K562 (cell line): ENCODE measurements around the gene CACNB1. TPM values are rescaled to one million over a fixed set of nuclear protein-coding genes. Genes with fewer than 3 reads are reported as not detected.
A peak's percentile ranks its signal among the peaks of the same experiment; 100 is the strongest.

Experiments
- CHD4 ChIP-seq: fragments of 200-600 bp; sonication (generic); IDR thresholded peaks from 3 replicates; pipeline ENCODE4 v1.6.1; 2012; ENCODE audit warnings: low read depth, mild to moderate bottlenecking, mixed read lengths, low read length, inconsistent platforms; ENCODE audit not compliant: insufficient read depth, insufficient replicate concordance, poor library complexity, severe bottlenecking
- DPF2 ChIP-seq: fragments of 450-650 bp; IDR thresholded peaks from 2 replicates; pipeline ENCODE4 v1.6.1; 2016
- FOS ChIP-seq: IDR thresholded peaks from 3 replicates; pipeline ENCODE4 v1.6.1; 2011; ENCODE audit not compliant: insufficient read length; ENCODE audit errors: extremely low read depth
- FOXA3 ChIP-seq, 2 experiments: fragments of 450-650 bp in 1 of 2; sonication (generic) in 1 of 2; formaldehyde crosslinking; IDR thresholded peaks in 1 of 2; conservative IDR thresholded peaks in 1 of 2; 2 replicates each; pipeline versions ENCODE4 v1.4.0 to v1.8.0; 2020 to 2022; ENCODE audit warnings: mild to moderate bottlenecking in 2 of 2, missing genetic modification reagents in 1 of 2
- HDAC8 ChIP-seq: fragments of 450-650 bp; IDR thresholded peaks from 2 replicates; pipeline ENCODE4 v1.6.1; 2016; ENCODE audit warnings: mild to moderate bottlenecking, missing genetic modification characterization, moderate library complexity, missing compliant biosample characterization
- ILK ChIP-seq: fragments of 450-650 bp; IDR thresholded peaks from 2 replicates; pipeline ENCODE4 v1.6.1; 2016; ENCODE audit warnings: missing genetic modification characterization, low read depth, mild to moderate bottlenecking, missing compliant biosample characterization, moderate library complexity, borderline replicate concordance
- MBD2 ChIP-seq: sonication (generic); IDR thresholded peaks from 2 replicates; pipeline ENCODE4 v1.6.1; 2016; ENCODE audit warnings: low read depth, borderline replicate concordance
- POLR2AphosphoS2 ChIP-seq: IDR thresholded peaks from 2 replicates; pipeline ENCODE4 v1.6.1; 2012; ENCODE audit warnings: low read length, improper control_type of control experiment
- SNIP1 ChIP-seq: fragments of 450-650 bp; IDR thresholded peaks from 2 replicates; pipeline ENCODE4 v1.7.1; 2017; ENCODE audit warnings: low read depth, mild to moderate bottlenecking
- ZNF274 ChIP-seq: IDR thresholded peaks from 2 replicates; pipeline ENCODE4 v1.6.1; 2011; ENCODE audit warnings: low read depth, mild to moderate bottlenecking, low read length, moderate library complexity, borderline replicate concordance
- ZNF584 ChIP-seq: fragments of 200-800 bp; sonication (Bioruptor generic); IDR thresholded peaks from 2 replicates; pipeline ENCODE4 v1.6.1; 2016; ENCODE audit warnings: low read depth, mild to moderate bottlenecking, missing genetic modification characterization, missing compliant biosample characterization
- polyA plus RNA-seq, 8 experiments: library from polyadenylated mRNA; depleted of rRNA in 4 of 8; stranded (reverse) in 5 of 8; unstranded in 3 of 8; fragments of >200 nt; fragmentation: Nextera tagmentation in 2 of 8; fragmentation: Illumina TruSeq in 1 of 8; extraction: Ambion mirVana in 2 of 8; extraction: Trizol in 1 of 8; gene quantifications; 2 replicates each; pipeline versions ENCODE4 v1.2.1 to v1.2.3, GENCODE V29; 2011 to 2014; ENCODE audit warnings: inconsistent platforms in 1 of 8, missing spikeins in 1 of 8
- total RNA-seq, 7 experiments: library from RNA; depleted of rRNA in 6 of 7; stranded (reverse); fragments of >200 nt in 6 of 7; fragmentation: Illumina TruSeq in 2 of 7; extraction: Trizol in 2 of 7; gene quantifications; 2 replicates each; pipeline versions ENCODE4 v1.2.1 to v1.2.3, GENCODE V29; 2011 to 2021; ENCODE audit warnings: low replicate concordance in 1 of 7
- TF ChIP-seq, protein P1 (sequence below): IDR thresholded peaks from 2 replicates; pipeline ENCODE4 v1.6.1; 2011; ENCODE audit warnings: borderline replicate concordance, low read depth, mild to moderate bottlenecking, moderate library complexity, low read length; ENCODE audit not compliant: insufficient read depth, poor library complexity, severe bottlenecking
- TF ChIP-seq, protein P2 (sequence below), 2 experiments: IDR thresholded peaks; 2 replicates each; pipeline ENCODE4 v1.6.1; 2012; ENCODE audit warnings: improper control_type of control experiment in 2 of 2, low read depth in 2 of 2, low read length in 2 of 2, borderline replicate concordance in 1 of 2
- TF ChIP-seq, protein P3 (sequence below): sonication (generic); formaldehyde crosslinking; IDR thresholded peaks from 2 replicates; pipeline ENCODE4 v1.9.0; 2022; ENCODE audit warnings: mild to moderate bottlenecking, missing genetic modification reagents
- TF ChIP-seq, protein P4 (sequence below): fragments of 450-650 bp; IDR thresholded peaks from 2 replicates; pipeline ENCODE4 v1.7.1; 2018; ENCODE audit warnings: mild to moderate bottlenecking, low read depth; ENCODE audit not compliant: partially characterized antibody
- TF ChIP-seq, protein P5 (sequence below): fragments of 450-650 bp; IDR thresholded peaks from 2 replicates; pipeline ENCODE4 v1.6.1; 2018; ENCODE audit not compliant: partially characterized antibody

CACNB1 gene
- total and polyA plus RNA-seq, 9 of the 15 experiments (the other 6 are each of a cell fraction or from before 2014, with no cell fraction given), result 0.08 to 7.4 (median 3.0) TPM

DNA sequence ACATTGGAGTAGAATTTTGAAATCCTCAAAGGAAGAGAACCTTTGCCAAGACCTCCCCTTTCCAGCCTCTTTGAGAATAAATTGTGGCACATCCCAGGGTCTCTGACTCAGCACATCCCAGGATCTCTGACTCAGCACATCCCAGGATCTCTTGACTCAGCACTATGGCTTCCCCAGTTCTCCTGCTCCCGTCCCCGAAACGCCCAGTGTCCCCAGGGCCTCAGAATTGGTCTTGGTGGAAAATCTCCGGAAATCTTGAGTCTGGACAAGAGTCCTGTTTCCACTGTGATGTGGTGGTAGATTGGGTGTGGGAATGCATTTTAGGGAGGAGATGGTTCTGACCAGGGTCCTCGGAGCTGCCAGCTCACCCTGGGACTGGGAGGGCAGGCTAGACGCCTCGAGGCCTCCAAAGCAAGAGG lies 65.3 kb downstream of the CACNB1 start (continued):
- TF ChIP-seq ZNF274, result no peak
- 0 out of 2 replicates have a peak, but pooled peaks have one; percentile 18 for TF ChIP-seq DPF2
- TF ChIP-seq CHD4, result no peak
- TF ChIP-seq, protein P1, sequence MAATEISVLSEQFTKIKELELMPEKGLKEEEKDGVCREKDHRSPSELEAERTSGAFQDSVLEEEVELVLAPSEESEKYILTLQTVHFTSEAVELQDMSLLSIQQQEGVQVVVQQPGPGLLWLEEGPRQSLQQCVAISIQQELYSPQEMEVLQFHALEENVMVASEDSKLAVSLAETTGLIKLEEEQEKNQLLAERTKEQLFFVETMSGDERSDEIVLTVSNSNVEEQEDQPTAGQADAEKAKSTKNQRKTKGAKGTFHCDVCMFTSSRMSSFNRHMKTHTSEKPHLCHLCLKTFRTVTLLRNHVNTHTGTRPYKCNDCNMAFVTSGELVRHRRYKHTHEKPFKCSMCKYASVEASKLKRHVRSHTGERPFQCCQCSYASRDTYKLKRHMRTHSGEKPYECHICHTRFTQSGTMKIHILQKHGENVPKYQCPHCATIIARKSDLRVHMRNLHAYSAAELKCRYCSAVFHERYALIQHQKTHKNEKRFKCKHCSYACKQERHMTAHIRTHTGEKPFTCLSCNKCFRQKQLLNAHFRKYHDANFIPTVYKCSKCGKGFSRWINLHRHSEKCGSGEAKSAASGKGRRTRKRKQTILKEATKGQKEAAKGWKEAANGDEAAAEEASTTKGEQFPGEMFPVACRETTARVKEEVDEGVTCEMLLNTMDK, result no peak
- TF ChIP-seq, protein P2, sequence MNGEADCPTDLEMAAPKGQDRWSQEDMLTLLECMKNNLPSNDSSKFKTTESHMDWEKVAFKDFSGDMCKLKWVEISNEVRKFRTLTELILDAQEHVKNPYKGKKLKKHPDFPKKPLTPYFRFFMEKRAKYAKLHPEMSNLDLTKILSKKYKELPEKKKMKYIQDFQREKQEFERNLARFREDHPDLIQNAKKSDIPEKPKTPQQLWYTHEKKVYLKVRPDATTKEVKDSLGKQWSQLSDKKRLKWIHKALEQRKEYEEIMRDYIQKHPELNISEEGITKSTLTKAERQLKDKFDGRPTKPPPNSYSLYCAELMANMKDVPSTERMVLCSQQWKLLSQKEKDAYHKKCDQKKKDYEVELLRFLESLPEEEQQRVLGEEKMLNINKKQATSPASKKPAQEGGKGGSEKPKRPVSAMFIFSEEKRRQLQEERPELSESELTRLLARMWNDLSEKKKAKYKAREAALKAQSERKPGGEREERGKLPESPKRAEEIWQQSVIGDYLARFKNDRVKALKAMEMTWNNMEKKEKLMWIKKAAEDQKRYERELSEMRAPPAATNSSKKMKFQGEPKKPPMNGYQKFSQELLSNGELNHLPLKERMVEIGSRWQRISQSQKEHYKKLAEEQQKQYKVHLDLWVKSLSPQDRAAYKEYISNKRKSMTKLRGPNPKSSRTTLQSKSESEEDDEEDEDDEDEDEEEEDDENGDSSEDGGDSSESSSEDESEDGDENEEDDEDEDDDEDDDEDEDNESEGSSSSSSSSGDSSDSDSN (IDR thresholded peaks at IDR 0.05; ENCODE audit: borderline replicate concordance in 1 of 2, low read depth in 2 of 2, low read length in 2 of 2), result no peak
- TF ChIP-seq, protein P3, sequence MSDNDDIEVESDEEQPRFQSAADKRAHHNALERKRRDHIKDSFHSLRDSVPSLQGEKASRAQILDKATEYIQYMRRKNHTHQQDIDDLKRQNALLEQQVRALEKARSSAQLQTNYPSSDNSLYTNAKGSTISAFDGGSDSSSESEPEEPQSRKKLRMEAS (CRISPR knock-in tag), result no peak
- no peak for TF ChIP-seq FOS
- no peak for TF ChIP-seq POLR2AphosphoS2
- TF ChIP-seq HDAC8 (tag), result no peak
- no peak for TF ChIP-seq FOXA3 (CRISPR knock-in tag; conservative IDR thresholded peaks at IDR 0.05 in 1 of 2, IDR thresholded peaks at IDR 0.05 in 1 of 2)
- TF ChIP-seq, protein P4, sequence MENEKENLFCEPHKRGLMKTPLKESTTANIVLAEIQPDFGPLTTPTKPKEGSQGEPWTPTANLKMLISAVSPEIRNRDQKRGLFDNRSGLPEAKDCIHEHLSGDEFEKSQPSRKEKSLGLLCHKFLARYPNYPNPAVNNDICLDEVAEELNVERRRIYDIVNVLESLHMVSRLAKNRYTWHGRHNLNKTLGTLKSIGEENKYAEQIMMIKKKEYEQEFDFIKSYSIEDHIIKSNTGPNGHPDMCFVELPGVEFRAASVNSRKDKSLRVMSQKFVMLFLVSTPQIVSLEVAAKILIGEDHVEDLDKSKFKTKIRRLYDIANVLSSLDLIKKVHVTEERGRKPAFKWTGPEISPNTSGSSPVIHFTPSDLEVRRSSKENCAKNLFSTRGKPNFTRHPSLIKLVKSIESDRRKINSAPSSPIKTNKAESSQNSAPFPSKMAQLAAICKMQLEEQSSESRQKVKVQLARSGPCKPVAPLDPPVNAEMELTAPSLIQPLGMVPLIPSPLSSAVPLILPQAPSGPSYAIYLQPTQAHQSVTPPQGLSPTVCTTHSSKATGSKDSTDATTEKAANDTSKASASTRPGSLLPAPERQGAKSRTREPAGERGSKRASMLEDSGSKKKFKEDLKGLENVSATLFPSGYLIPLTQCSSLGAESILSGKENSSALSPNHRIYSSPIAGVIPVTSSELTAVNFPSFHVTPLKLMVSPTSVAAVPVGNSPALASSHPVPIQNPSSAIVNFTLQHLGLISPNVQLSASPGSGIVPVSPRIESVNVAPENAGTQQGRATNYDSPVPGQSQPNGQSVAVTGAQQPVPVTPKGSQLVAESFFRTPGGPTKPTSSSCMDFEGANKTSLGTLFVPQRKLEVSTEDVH, result no peak
- TF ChIP-seq ILK (tag), result no peak
- TF ChIP-seq SNIP1, result no peak
- TF ChIP-seq ZNF584, result no peak
- TF ChIP-seq MBD2, result no peak
- TF ChIP-seq, protein P5, sequence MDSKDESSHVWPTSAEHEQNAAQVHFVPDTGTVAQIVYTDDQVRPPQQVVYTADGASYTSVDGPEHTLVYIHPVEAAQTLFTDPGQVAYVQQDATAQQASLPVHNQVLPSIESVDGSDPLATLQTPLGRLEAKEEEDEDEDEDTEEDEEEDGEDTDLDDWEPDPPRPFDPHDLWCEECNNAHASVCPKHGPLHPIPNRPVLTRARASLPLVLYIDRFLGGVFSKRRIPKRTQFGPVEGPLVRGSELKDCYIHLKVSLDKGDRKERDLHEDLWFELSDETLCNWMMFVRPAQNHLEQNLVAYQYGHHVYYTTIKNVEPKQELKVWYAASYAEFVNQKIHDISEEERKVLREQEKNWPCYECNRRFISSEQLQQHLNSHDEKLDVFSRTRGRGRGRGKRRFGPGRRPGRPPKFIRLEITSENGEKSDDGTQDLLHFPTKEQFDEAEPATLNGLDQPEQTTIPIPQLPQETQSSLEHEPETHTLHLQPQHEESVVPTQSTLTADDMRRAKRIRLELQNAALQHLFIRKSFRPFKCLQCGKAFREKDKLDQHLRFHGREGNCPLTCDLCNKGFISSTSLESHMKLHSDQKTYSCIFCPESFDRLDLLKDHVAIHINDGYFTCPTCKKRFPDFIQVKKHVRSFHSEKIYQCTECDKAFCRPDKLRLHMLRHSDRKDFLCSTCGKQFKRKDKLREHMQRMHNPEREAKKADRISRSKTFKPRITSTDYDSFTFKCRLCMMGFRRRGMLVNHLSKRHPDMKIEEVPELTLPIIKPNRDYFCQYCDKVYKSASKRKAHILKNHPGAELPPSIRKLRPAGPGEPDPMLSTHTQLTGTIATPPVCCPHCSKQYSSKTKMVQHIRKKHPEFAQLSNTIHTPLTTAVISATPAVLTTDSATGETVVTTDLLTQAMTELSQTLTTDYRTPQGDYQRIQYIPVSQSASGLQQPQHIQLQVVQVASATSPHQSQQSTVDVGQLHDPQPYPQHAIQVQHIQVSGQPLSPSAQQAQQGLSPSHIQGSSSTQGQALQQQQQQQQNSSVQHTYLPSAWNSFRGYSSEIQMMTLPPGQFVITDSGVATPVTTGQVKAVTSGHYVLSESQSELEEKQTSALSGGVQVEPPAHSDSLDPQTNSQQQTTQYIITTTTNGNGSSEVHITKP, result peak; percentile 52
